HG02981 (cell line): Measurements from ENCODE around the gene NPTN.
"Not testable (repeated sequence)": the region's sequence is repeated elsewhere in the genome, so short reads cannot be mapped to it uniquely, and the experiment has no call there.

ENCODE experiments used
- ATAC-seq: cut with Tn5 transposase; IDR thresholded peaks from one replicate; pipeline ENCODE4 v1.9.1; 2021; ENCODE audit warnings: mild to moderate bottlenecking, moderate library complexity; ENCODE audit not compliant: unreplicated experiment

The NPTN gene

DNA sequence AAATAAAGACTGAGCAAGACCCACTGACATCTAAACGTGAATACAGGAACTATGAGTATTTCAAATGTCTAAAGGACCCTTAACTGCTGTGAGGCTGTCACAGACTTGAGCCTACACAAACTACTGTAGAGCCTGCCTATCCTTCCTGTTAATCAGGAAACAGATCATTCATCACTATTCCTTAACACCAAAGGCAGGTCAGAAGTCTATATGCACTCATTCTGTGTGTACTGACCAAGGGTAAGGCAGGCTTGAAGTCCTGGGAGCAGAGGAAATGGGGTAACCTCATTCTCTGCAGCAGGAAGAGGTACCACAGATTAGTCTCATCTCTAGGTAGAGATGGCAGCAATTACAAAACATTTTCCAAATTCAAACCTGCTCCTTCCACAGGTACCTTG lies 30.7 kb downstream of the NPTN start:
- no peak for ATAC-seq

DNA sequence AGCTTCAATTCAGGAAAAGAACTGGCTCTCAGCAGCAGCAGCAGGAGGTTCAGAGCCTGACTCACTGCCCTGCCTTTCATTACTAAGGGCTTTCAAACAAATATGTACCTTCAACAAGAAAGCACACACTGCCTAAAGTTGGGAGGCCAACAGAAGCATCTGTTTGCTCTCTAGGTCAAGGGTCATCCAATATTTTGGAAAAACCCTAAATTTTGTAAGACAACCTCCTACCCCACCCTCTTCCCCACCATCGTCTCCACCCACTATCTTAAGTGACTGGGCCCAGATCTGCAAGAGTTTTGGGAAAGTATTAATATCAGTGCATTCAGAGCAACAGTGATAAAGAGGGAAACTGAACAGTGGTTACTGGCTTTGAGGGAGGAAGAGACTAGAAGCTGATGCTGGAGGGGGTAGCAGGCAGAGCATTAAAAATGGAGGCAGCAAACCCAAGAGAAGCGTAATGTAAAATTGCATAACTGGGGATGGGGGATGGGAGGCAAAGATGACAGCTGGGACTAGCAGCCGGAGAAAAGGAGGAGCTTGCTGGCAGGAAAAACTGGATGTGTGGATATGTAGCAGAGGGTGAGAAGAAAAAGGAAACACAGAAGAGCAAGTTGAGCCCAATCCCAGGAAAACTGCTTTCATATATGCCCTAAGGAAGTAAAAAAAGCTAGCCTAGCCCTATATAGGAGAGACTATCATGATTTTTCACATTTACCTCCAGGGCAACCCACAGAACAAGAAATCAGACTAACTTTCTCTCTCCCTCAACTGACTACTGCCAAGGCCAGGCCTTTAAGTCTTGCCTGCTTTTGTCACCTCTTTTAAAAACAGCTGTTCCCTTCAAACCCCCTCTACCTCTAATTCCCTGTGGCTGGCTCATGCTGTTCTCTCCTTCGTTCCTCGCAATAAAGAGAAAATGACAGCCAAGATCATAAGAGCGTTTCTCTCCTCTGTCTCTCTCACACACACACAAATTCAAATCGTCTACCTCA lies 31.4 kb downstream of the NPTN start:
- no peak for ATAC-seq

DNA sequence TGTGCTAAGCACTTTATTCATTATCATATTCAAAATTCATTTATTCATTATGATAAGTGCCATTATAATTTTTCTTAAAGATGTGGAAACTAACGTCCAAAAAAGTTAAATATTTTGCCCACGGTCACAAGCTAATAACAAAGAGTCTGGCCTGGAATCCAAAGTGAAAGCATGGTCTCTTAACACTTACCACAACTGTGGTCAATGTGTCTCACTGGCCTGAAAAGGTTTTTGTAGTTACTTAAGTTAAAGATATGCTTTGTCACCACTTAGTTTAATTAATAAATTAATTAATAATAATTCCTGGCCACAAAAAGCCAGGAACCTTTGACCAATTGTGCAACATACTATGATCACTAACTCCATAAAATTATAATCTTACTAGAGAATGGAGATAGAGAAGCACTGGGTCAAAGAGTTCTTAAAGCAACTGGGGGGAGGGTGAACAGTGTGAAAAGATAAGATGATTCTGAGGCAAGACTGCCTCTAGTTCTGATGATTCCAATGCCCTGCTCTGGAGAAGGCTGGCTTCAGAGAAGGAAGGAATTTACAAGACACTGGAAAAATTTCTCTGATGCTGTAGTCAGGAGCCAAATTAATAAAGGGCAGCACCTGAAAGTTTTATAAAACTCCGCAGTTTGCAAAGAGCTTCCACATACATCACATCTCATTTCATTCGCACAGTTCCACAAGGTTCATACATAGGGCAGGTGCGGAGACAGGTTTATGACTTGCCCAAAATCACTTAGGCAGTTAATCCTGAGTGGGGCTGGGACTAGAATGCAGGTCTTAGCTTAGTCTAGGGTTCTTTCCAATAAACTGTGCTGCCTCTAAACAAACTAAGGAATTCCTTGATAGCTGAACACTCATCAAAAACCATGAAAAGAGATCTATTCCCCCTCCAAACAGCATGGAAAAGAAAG lies 32.5 kb downstream of the NPTN start:
- no peak for ATAC-seq

DNA sequence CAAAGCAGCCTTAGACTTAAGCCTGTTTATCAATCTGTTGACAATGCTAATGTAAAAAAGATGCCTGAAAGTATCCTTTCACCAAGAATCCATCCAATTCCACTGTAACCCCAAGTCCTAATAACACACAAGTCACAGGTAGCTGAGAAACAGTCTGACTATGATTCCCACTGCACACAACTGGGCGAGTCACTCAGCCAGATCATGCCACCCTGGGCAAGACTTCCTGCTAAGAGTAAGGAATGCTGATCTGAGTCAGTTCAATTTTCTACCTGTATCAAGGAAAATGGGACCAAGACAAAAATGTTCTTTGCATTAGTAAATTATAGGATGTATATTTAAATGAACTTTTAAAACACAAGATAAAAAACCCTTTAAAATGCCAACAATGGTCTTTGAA lies 33.3 kb downstream of the NPTN start:
- ATAC-seq, result no peak

DNA sequence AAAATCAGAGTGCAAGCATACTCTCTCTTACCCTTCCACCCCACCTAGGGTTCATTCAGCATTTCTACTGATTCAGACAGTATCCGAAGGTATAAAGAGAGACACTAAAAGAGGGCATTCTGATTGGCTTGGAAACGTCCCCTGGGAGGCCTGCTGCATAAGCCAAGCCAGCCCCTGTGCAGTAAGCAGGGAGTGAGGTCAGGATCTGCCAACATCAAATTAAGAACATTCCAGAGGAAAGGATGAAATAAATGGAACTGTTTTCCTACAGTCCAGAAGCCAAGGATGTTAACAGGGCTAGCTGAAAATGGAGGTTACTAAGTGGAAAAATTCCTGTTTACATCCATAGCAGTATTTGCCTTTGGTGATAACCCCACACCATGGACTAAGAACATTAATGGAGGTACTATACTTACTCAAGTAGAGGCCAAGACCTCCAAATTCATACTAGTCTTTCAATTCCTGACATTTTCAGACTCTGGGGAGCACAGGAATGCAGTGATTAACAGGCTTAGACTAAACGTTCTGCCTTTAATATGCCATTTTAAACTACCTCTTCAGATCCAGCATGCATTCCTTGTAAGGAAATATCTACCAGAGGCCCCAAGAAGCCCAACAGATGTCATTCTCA lies 34.5 kb downstream of the NPTN start:
- ATAC-seq, result no peak

DNA sequence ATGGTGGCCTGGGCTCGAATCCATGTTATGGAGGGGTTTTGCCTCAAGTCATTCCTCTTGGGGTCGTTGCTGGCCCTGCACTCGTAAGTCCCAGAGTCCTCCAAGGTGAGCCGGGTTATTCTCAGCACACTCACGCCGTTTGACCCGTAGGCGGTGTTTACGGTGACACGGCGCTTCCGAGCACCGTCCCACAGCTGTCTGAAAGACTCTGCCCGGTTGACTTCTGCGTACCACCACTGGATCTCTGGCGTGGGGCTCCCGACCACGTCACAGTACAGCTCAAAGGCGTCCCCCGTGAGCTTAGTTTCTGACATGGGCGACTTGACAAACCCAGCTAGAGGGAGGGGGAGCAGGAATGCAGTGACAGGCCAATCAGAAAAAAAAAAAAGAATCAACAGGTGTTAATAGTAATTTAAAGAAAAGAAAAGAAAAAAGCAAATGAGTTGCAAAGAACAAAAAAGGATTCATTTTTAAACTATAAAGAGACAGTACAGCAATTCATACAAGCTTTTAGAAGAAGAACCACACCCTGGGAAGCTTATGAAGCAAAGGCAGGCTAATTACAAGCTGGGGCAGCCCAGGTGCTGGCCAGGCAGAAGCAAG lies 36.1 kb downstream of the NPTN start:
- ATAC-seq, result no peak

DNA sequence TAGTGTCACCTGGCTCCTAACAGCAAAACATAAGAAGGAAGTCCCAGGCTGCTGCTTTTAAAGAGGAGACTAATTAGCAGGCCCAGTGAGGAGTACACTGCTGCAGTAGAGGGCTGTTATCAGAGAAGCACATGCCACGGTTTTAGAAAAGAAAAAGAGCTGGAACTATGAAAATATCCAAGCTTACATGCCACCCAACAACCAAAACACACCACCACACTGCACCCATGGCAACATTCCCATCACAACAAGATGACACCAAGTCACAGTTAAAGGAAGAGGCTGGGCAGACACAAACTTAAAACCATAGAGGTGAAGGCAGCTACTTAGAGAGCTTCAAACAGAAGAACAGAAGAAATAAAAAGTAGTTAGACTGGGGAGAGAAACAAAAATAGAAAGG lies 37.0 kb downstream of the NPTN start:
- ATAC-seq, result no peak

DNA sequence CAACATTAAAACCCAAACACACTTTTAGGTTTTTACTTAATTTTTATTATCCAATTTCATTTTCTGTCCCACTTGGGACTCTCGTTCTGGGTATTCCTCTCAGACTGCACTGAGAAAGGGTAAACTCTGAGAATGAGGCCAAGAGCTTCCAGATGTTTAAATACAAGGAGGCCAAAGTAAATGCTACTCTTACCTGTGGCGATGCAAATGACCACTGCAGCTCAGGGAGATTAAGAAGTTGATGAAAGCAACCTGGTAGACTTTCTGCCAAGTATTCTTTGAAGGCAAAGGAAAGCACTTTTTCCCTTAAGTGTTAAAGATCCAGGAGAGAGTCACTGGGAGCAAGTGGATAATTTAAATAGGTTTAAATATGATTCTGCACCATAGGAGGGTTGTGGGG lies 39.1 kb downstream of the NPTN start:
- no peak for ATAC-seq

DNA sequence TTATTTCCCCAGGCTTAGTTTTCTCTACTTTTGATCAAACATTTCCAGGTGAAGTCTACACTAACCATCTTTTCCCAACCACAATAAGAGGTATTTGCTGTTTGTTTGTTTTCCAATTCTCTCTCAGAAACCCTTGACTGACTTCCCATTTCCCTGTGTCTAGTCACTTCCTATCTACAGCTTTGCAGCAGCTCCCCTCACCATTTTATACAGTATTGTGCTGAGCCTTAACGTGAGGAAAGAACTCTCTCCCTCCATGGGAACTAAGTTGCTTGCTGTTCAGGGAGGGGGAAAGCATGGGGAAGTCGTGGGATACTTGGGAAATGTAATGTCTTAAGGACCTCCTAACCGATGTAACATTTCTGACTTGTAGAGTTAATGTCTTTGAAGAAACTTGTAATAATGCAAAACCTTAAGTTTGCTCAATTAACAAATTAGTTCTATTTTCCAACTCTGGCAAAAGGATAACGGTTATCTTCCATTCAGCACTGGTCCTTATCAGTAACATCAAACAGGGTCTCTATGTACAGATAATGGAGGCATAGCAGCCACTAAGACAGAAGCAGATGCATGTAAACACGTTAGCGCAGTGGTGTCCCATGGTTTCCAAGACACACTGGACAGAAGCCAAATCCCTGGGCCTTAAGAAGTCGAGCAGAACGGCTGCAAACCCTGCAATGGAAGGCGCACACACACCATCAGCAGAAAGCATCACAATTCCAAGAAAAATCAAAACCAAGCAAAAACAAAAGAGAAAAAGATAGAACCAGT lies 39.7 kb downstream of the NPTN start:
- no peak for ATAC-seq

DNA sequence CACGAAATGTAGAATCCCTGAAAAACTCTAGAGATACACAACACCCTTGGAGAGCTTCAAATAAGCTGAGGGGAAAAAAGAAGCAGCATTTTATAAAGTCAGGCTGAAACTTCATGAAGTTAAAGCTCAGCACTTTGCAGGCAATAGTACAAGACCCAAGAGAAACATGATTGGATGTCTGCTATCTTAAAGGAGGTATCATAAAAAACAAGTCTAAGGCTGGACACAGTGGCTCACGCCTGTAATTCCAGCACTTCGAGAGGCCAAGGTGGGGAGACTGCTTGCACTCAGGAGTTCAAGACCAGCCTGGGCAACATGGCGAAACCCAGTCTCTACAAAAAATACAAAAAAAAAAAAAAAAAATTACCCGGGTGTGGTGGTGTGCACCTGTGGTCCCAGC lies 42.9 kb downstream of the NPTN start:
- ATAC-seq, result no peak

DNA sequence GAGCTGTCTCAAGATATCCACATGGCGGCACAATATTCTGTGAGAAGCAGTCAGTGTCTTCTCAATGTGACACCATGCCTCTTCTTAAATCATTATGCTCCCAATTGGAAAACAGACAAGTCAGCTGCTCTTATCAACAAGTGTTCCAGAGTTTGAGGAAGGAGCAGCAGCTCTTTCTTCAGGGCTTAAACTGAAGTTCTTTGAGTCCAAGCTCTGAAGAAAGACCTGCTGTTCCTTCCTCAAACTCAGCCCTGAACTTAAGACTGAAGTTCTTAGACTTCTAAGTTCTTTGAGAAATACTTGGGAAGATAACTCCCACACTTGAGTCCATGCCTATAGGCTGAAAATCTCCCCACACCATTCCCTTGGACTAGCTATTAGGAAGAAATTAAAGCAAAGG lies 43.4 kb downstream of the NPTN start:
- no peak for ATAC-seq

DNA sequence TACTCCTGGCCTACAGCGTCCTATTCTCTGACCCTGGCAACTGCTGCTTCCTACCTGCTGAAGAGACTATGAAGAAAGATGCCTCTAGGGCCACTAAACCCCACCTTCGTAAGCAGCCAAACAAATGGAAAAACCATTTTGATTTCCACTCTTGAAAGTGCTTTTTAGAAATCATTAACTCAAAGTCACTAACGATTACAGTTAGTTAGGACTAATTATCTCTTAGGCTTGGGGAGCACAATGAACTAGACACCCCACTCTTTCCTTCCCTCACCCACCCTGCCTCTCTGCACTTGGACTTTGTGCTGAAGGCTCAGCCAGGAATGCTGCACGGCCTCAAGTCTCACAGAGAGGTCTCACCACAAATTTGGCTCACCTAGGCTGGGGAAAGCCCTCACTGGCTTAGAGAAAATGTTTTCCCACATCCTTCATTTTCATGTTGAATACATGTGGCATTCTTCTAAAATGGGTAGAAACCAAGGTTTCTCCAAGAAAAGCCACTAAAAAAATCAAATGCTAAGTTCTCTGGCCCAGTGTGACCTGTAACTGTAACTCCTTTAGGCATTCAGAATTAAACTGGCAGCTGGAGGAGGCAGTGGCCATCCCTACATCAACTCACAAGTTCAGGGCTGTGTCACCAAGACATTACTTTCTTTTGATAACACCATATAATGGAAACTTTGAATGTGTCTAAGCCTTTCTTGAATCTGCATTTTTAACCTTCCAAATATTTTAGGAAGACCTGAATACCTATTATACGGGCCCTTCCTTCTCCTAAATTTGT lies 47.1 kb downstream of the NPTN start:
- ATAC-seq, result no peak

DNA sequence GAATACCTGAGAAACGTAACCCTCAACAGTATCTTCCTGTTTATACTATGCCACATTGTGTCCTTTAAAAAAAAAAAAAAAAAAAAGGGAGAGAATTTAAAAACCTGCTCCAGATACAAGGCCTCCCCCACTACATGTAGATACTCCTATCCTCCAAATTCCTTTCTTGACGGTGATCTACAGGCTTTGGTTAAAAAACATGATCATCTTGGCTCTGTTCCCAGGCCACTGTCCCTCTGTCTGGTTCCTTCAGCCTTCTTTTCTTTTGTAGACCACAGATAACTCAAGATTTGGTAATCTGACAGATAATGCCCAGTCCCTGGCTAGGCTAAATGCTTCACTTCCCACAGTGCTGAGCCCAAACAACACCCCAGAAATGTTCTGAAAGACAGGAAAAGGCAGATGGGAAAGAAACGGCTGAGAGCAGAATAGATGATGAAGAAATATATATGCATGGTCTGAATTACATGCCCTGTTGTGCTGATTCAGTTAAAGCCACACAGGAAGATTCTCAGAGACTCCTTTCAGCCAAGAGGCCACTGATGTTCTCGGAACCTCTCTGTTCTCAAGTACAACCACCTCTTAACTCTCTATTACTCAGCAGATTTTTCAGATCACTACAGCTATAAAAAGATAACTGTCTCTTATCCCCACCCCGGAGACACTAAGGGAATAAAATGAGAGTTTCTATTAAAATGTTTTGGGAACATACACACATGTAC lies 48.3 kb downstream of the NPTN start:
- no peak for ATAC-seq

DNA sequence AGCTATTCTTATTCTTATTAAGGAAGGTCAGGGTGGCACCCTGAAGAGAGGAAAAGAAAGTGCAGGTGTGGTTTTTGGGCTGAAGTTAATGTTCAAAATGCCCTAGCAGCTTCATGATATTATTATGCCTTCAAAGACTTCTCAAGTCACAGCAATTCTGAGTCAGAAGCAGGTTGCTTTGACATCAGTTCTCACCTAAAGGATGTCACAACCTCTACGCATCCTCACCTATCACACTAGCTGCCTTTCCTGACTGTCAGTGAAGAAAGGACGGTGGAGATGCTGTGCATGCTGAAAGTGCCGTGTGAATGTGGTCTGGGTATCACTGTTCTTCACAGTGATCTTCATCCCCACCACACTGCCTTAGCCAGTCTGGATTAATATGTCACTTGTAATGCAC lies 49.6 kb downstream of the NPTN start:
- no peak for ATAC-seq

DNA sequence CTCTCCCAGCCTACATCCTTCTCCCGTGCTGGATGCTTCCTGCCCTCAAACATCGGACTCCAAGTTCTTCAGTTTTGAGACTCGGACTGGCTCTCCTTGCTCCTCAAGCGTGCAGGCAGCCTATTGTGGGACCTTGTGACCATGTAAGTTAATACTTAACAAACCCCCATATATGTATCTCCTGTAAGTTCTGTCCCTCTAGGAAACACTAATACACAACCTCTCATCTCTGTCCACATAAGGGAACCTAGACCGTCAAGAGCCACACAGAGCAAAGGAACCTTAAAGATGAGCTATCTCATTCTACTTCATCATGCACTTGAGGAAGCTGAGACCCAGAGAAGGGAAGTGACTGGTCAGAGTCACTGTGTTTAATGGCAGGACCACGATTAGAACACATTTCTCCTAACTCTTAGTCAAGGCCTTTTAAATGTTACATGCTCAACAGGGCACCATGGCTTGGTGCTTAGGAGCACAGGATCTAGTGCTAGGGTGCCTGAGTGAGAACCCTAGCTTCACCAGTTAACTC lies 50.3 kb downstream of the NPTN start:
- no peak for ATAC-seq

DNA sequence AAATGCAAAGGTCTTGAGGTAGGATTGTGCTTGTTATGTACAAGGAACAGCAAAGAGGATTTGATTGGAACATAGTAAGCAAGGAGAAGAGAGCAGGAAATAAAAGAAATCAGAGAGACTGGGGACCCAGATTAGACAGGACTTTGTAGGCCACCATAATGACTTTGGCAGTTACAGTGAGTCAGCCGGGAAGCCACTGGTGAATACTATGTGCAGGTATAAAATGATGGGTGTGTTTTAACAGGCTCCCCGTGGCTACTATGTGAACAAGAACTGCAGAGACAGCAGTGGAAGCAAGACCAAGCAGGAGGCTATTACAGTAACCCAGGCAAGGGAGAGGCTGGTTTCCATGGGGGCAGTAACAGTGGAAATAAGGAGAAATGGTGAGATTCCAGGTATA lies 55.2 kb downstream of the NPTN start:
- no peak for ATAC-seq

DNA sequence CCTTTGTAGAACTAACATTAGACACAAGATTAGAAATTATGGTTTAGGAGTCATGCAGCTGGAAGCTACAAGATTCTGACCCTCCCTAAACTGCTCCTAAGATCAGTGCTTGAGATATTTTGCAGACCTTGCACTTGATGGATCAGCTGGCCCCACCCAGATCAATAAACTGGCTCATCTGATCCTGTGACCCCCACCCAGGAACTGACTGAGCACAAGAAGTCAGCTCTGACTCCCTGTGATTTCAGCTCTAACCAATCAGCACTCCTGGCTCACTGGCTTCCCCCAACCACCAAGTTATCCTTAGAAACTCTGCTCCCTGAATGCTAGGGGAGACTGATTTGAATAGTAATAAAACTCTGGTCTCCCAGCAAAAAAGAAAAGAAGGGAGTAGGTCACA lies 55.6 kb downstream of the NPTN start:
- not testable (repeated sequence) for ATAC-seq

DNA sequence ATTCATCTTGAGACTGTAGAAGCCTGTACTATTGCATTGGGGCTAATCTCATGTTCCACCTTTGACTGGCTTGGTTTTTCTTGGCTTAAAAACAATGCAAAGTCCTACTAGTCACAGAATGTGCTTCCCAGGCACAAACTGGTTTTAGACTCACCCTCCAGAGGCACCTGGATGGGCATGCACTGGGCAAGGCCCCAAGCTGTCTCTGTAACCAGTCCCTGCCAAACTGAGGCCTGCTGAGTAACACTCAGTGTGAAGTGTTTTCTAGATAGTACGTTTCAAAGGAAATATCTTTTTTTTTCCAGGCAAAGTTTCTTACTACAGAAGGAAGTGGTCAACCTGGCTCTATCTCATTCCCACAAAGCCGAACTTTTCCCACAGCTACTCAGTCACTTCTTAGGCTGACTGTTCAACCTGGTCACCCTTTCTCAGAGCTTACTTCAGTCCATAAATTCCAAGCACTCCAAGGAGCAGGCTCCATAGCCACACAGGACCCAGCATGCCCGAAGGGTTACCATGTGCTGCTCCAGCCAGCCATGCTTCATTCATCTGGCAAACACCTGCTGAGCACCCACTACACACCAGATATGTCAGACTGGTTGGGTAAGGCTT lies 57.4 kb downstream of the NPTN start:
- ATAC-seq, result no peak
